IPS-NIHi7 (cell line): ENCODE measurements around the gene ACOXL.

Source experiments
- DNase-seq: peaks from one replicate; pipeline ENCODE4 v3.0.0; 2012; ENCODE audit warnings: mixed read lengths; ENCODE audit errors: extremely low spot score

ACOXL gene

GRCh38 chr2:110875384-110875725 lies 143.0 kb downstream of the ACOXL start:
- no peak for DNase-seq

GRCh38 chr2:110876167-110876999 lies 144.0 kb downstream of the ACOXL start:
- no peak for DNase-seq

DNA sequence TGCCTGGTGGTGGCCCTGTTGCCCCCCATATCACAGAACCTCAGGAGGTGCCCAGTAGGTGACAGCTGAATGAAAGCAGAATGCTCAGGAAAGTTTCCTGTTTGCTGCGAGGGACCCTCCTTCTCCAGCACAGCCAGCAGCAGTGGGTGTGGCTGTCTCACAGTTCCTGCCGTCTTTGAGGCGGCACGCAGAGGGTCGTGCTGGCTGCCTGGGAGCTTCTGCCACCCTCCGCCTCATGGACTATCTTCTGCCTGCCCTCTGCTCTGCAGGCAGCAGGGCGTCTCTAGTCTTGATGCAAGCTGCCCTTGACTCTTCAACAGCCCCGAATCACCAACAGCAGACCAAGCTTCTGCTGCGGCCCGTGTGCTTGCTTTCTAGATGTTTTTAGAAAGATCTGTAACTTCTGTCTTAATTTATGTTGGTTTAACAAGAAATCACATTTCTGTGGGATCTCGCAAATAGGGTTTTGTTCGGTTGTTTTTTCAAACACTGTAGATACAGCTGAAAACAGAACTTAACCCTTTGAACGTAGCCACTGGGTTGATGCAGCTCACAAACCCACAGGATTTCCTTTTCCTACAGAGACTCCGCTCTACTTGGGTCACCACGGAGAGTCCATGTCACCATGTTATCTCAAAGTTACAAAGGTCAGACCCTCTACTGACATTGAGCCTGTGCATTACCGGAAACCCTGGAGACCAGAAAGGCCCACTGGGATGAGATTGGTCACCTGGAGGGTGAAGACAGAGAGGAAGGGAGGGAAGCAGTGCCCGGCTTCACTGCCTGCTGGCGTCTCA lies 144.9 kb downstream of the ACOXL start:
- DNase-seq, result no peak

- DNase-seq, result no peak
Observed at GRCh38 chr2:110878150-110878549, 145.8 kb downstream of the ACOXL start.

GRCh38 chr2:110881908-110882307 lies 149.5 kb downstream of the ACOXL start:
- DNase-seq, result no peak

- DNase-seq, result no peak
Observed at GRCh38 chr2:110883406-110883805, 151.0 kb downstream of the ACOXL start.

DNA sequence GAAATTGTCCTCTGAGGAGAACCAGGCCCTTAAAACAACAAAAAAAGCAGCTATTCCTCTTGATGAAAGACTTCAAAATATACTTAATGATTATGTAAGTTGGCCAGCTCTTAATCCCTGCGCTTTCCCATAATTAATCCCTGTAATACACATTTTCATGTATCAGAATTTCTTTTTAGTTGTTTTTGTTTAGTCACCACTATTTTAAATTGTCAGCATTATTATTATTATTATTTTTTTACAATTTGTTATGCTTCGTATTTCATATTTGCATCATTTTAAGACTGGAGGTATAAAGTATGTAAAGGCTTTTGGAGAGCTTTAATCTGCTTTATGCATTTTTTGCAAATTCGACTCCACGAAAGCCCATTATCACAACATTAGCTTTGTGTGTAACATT lies 152.9 kb downstream of the ACOXL start:
- DNase-seq, result no peak

- DNase-seq, result no peak
Observed at GRCh38 chr2:110886826-110887573, 154.6 kb downstream of the ACOXL start.

- no peak for DNase-seq
Observed at GRCh38 chr2:110888411-110888810, 156.0 kb downstream of the ACOXL start.

DNA sequence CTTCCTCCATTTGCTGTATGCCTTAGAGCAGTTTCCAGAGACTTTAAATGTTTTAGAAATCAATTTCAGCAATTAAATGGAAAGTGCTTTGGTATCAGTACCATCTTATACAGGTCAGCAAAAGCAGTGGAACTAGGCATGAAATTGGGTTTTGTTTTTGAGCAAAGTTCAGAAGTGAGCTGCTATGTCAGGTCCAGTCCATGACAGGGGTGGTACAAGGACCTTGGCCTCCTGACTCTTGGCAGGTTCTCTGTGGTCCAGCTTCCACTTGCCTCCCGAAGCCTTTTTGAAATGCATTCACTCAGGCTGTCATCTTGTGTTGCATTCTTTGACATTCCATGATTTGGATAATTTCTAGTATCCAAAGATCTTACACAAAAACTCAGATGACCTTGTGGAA lies 159.3 kb downstream of the ACOXL start:
- no peak for DNase-seq

- DNase-seq, result no peak
Observed at GRCh38 chr2:110896226-110896625, 163.9 kb downstream of the ACOXL start.

DNA sequence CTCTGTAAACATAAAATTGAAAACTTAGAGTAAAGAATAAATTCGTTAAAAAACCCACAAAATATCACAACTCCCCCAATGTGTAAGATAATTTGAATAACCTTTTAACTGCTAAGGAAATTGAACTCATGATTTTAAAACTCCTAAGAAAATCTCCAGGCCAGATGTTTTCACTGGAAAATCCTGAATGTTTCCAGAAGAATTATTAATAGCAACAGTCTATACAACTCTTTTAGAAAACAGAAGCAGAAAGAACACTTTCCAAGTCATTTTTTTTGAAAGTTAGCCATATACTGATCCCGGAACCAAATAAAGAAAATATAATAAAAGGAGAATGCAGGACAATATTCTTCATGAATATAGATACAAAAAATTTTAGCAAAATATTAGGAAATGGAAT lies 165.6 kb downstream of the ACOXL start:
- DNase-seq, result no peak

- DNase-seq, result no peak
Observed at GRCh38 chr2:110900191-110900590, 167.8 kb downstream of the ACOXL start.

DNA sequence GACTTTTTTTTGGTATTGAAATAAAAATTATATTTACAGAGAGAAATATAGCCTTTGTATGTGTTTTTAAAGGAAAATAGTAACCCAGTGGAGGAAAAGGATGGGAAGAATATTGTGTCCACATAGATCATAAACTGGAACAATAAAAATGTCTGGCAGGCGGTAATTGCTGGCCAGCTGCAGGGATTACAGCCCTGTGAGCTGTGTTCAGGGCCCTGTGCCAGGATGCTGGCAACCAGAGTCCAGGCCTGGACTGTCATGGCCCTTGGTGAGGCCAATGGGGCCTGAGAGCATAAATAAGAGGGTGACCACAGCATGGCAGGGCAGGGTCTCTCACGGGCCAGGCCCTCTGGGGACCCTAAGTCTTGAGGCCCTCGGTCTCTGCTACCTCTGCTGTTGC lies 171.2 kb downstream of the ACOXL start:
- DNase-seq, result no peak

DNA sequence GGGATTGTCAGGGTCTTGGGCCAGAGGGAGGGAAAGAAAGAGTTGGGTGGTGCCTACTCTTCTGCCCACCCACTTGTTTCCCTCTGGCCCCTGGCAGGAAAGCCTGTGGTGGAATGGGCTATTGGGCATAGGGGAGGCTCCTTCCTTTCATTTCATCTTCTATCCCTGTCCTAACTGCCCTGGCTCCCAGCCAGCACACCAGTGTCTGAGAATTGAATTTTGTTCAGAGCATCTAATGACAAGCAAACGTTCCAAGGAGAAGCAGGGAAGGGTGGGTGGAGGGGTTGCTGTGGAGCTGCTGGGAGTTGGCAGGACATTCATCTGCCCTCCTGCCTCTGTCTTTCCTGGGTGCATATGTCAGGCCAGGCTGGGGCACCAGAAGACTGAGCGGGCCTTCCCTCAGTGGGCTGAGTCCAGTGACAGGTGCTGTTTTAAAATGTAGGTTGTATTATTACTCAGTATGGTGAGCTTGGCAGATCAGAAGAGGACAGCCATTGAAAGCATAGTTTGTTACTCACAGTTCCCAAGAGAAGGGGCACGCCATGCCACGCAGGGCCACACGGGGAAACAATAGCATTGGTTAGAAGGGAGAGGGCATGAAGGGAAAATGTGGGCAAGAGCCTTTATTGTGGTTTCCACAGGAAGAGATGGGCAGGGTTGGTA lies 171.9 kb downstream of the ACOXL start:
- DNase-seq, result no peak

DNA sequence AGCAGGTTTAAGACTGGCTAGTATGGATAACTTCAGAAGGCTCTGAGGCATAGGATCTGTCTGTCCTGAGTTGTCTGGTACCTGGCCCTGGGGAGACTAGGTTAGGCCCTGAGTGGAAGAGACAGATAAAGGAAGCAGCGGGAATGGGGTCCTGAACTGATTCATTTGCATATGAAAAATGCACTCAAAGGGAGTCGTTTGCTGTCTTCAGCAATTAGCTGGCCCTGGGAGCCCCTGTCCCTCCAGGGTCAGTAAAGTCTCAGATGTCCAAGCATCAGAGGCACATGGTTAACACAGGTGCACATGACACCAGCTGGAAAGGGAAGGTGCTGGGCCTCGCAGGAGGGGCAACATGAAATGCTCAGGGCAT lies 172.4 kb downstream of the ACOXL start:
- peak; percentile 30 for DNase-seq

DNA sequence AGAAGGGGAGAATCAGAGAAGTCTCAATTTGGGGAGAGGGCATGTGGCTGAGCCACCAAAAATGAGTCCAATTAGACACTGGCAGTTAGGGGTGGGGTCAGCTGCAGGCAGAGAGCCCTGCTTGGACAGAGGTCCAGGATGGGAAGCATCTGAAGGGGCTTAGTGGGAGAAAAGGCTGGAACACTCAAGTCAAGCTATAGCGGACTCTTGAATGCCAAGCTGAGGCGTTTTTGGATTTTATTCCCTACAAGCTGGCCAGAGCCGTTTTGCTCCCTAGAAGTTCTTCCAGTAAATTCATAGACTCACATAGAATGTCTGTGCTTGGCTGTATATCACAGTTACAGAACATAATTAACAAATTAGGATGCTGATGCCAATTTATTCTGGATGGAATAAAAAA lies 172.8 kb downstream of the ACOXL start:
- no peak for DNase-seq

GRCh38 chr2:110906613-110907298 lies 174.4 kb downstream of the ACOXL start:
- no peak for DNase-seq

DNA sequence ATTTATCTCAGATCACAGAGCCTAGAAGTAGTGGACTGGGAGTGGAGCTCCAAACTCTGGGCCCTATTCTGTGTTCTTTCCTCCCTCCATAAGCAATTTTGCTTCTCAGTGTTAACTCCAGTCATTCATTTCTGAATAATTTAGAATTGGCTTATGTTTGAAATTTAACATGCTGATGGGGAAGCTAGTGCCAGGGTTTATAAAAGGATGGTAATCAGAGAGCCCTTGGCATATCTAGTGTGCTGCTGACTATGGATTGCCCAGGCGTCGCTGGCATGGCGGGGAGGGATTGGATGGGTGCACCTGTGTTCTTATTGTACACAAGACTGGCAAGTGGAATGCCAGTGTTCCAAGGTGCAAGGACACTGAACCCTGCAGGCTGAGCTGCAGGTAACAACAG lies 177.1 kb downstream of the ACOXL start:
- no peak for DNase-seq

GRCh38 chr2:110910423-110910822 lies 178.1 kb downstream of the ACOXL start:
- no peak for DNase-seq

- DNase-seq, result no peak
Observed at GRCh38 chr2:110919738-110920137, 187.4 kb downstream of the ACOXL start.
